Esophagus (tissue), 2 donors: Measurements from ENCODE around the gene CRACR2B. TPM values are rescaled to one million over a fixed set of nuclear protein-coding genes. Genes with fewer than 3 reads are reported as not detected.

Experiments
- H3K27ac ChIP-seq, 2 donors: one replicate each; pipeline ENCODE4 v1.5.1; 2013; ENCODE audit warnings: low read depth in 2 of 2, mild to moderate bottlenecking in 2 of 2, inconsistent platforms in 1 of 2, low read length in 1 of 2, moderate library complexity in 1 of 2
- H3K27me3 ChIP-seq, 2 donors: one replicate each; pipeline ENCODE4 v1.6.1; 2013; ENCODE audit warnings: low read length in 2 of 2, control low read depth in 1 of 2, mild to moderate bottlenecking in 1 of 2; ENCODE audit not compliant: insufficient read depth in 2 of 2, control insufficient read depth in 1 of 2
- H3K36me3 ChIP-seq, 2 donors: one replicate each; pipeline ENCODE4 v1.6.1; 2013; ENCODE audit warnings: low read length in 1 of 2; ENCODE audit not compliant: control insufficient read depth in 2 of 2, insufficient read depth in 2 of 2
- H3K4me1 ChIP-seq, 2 donors: one replicate each; pipeline ENCODE4 v1.6.1; 2013; ENCODE audit warnings: low read length in 1 of 2; ENCODE audit not compliant: control insufficient read depth in 2 of 2, insufficient read depth in 2 of 2
- H3K4me3 ChIP-seq, 2 donors: one replicate each; pipeline ENCODE4 v1.5.1; 2013; ENCODE audit warnings: low read length in 2 of 2, mild to moderate bottlenecking in 2 of 2, low read depth in 1 of 2, moderate library complexity in 1 of 2
- H3K9me3 ChIP-seq, 2 donors: one replicate each; pipeline ENCODE4 v1.6.1; 2013; ENCODE audit warnings: mild to moderate bottlenecking in 2 of 2, low read depth in 1 of 2, low read length in 1 of 2, moderate library complexity in 1 of 2; ENCODE audit not compliant: control insufficient read depth in 2 of 2, insufficient read depth in 1 of 2
- WGBS, 2 donors: extraction: QIAGEN DNeasy Blood & Tissue Kit; methylation state at CpG; one replicate each; pipeline ENCODE4 v1.1.7; 2013; 5-methylcytosine and 5-hydroxymethylcytosine counted together
- polyA plus RNA-seq, 2 donors: library from polyadenylated mRNA; stranded (reverse); fragments of 200-250 nt; gene quantifications; one replicate each; pipeline ENCODE4 v1.2.3, GENCODE V29; 2013
- donor health status: healthy with polysubstance abuse.
- donor health status: Bipolar disorder and iron deficiency.

CRACR2B gene
- polyA plus RNA-seq, 2 donors = 3.2 to 5.3 TPM

DNA sequence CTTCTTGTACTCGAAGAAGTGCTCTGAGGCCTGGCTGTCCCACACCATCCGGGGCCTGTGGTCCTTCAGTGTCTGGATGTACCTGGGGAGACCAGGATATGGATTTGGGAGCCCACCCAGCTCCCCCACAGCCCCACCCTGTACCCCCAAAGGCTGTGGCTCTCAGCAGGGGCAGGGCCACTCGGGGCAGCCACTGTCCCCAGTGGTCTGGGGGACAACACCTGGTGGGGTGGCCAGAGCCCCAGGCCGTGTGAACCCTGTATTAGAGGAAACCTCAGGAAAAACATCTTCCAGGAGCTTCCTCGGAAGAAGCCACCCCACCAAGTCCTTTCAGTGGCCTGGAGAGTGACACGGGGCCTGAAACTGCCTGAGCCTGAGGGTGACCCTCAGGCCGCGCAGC is 42.7 kb downstream of the CRACR2B start:
- Histone ChIP-seq H3K36me3 (peaks cover 0 to 16% of the 10 kb centered on the region in 2 donors), H3K27ac (no peak overlapping the region), H3K9me3 (no peaks in the 10 kb centered on the region), H3K4me1 (peaks cover 0 to 2% of the 10 kb centered on the region in 2 donors), H3K4me3 (no peak overlapping the region), H3K27me3 (no peaks in the 10 kb centered on the region)
- 88 to 89% methylated on average over 8 of the region's 8 CpGs for WGBS, 2 donors

DNA sequence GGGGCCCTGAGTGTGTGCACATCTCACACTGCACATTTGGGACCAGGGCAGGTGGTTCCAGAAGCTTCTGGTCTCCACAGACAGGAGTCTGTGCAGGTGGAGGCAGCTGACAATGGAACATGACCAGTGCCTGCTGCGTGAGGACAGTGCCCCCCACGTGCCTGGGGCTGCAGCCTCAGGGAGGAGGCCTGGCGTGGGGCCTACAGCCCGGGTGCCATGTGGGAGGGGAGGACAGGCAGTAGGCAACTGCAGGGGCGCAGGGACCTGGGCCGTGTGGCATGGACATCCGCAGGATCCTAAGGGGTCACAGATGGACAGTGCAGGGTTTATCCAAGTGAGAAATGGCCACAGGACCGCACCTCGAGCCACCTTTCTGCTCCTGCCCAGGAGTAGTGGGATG is 43.8 kb downstream of the CRACR2B start:
- 73 to 79% methylated on average over 9 of the region's 9 CpGs for WGBS, 2 donors
- no peaks in the 10 kb centered on the region for H3K27me3 ChIP-seq
- H3K36me3 ChIP-seq = peaks cover 0 to 14% of the 10 kb centered on the region in 2 donors
- H3K4me1 ChIP-seq = peaks cover 0 to 2% of the 10 kb centered on the region in 2 donors
- no peak overlapping the region for H3K27ac ChIP-seq
- no peaks in the 10 kb centered on the region for H3K9me3 ChIP-seq
- H3K4me3 ChIP-seq = no peak overlapping the region

- Histone ChIP-seq H3K9me3 (no peaks in the 10 kb centered on the region), H3K36me3 (peaks cover 0 to 14% of the 10 kb centered on the region in 2 donors), H3K4me3 (no peak overlapping the region), H3K4me1 (peaks cover 0 to 2% of the 10 kb centered on the region in 2 donors), H3K27me3 (no peaks in the 10 kb centered on the region), H3K27ac (no peak overlapping the region)
- 83 to 89% methylated on average over 9 of the region's 9 CpGs for WGBS, 2 donors
Observed at GRCh38 chr11:872799-873198, 45.1 kb downstream of the CRACR2B start.

DNA sequence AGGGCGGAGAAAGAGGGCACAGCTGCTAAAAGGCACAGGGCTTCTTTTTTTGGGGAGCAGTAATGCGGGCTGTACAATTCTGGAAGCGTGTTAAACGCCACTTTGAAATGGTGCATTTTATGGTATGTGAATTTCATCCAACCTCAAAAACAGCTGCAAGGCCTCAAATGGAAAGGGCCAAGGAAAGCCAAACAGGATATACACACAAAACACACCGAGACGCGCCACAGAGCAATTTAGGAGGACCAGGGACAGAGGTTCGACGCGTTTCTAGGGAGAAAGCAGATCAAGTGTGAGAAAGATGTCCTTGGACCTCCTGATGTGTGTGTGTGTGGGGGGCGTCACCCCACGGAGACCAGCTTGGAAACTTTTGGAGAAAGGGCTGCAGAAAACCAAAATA is 46.0 kb downstream of the CRACR2B start:
- no peaks in the 10 kb centered on the region for H3K27me3 ChIP-seq
- 70 to 75% methylated on average over 12 of the region's 12 CpGs for WGBS, 2 donors

GRCh38 chr11:875203-875602 is 47.5 kb downstream of the CRACR2B start:
- Histone ChIP-seq H3K36me3 (peaks cover 0 to 6% of the 10 kb centered on the region in 2 donors), H3K27ac (no peak overlapping the region), H3K9me3 (no peaks in the 10 kb centered on the region)

More for the DNA sequence above, 46.0 kb downstream of the CRACR2B start:
- Histone ChIP-seq H3K9me3 (no peaks in the 10 kb centered on the region), H3K4me1 (peaks cover 0 to 2% of the 10 kb centered on the region in 2 donors), H3K27ac (no peak overlapping the region), H3K4me3 (no peak overlapping the region), H3K36me3 (peaks cover 0 to 10% of the 10 kb centered on the region in 2 donors)

DNA sequence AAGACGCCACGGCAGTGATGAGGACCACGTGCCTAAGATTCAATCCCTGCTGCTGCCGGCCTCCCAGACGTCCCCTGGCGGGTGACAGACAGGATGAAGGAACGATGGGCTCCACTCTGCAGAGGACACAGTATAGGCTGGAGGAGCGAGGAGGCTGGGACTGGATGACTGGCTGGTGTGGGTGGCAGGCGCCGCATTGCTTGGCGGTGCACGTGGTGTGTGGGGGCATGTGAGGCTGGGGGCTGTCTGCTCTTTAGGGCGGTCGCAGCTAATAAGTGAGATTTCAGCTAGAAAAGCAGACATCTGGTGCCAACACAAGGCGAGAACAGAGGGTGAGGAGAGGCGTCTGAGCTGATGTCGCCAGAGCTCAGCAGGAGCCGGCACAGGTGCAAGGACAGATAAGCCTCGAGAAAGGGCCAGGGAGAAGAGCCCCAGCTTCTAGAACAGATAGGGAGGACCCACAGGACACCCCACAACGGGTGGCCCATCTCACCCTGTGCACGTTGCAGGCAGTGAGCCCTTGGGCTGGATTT is 48.1 kb downstream of the CRACR2B start:
- Histone ChIP-seq H3K9me3 (no peaks in the 10 kb centered on the region), H3K36me3 (peaks cover 0 to 10% of the 10 kb centered on the region in 2 donors), H3K27me3 (no peaks in the 10 kb centered on the region), H3K4me3 (no peak overlapping the region), H3K27ac (no peak overlapping the region), H3K4me1 (peaks cover 0 to 2% of the 10 kb centered on the region in 2 donors)
- WGBS, 2 donors = 84 to 91% methylated on average over 21 of the region's 21 CpGs

More at GRCh38 chr11:875203-875602, 47.5 kb downstream of the CRACR2B start:
- WGBS, 2 donors = 85 to 88% methylated on average over 16 of the region's 16 CpGs
- H3K27me3 ChIP-seq = no peaks in the 10 kb centered on the region
- H3K4me1 ChIP-seq = peaks cover 0 to 2% of the 10 kb centered on the region in 2 donors
- no peak overlapping the region for H3K4me3 ChIP-seq

DNA sequence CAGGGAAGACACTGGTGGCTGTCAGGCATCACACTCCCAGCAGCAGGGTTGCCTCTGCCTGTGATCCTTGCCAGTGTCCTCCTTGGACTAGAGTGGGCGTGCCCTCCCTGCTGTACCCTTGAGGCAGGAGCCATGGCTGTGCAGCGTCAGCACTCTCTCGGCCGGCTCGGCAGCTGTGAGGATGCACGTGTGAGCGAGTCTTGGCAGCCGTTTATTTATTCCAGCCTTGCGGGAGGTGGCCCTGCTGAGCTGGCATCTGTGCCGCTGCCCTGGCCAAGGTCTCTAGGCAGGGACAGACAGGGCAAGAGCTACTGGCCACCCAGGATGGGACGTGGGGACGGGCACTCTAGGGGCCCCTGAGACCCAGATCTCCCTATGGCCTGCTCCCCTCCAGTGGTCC is 48.8 kb downstream of the CRACR2B start:
- Histone ChIP-seq H3K4me3 (no peak overlapping the region), H3K27me3 (no peaks in the 10 kb centered on the region), H3K4me1 (peaks cover 0 to 2% of the 10 kb centered on the region in 2 donors), H3K27ac (no peak overlapping the region), H3K9me3 (no peaks in the 10 kb centered on the region), H3K36me3 (peaks cover 0 to 10% of the 10 kb centered on the region in 2 donors)
- 40 to 61% methylated on average over 12 of the region's 12 CpGs for WGBS, 2 donors

DNA sequence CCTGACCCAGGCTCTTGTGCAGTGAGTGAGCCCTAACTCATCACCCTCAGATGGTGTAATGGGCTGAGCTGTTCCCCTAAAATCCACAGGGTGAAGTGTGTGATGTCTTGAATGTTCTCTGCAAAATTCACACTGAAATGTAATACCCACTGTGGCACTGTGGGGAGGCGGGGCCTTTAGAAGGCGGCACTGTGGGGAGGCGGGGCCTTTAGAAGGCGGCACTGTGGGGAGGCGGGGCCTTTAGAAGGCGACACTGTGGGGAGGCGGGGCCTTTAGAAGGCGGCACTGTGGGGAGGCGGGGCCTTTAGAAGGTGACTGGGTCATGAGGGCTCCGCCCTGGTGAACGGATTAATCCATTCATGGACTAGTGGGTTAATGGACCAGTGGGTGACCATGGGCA is 49.8 kb downstream of the CRACR2B start:
- H3K27me3 ChIP-seq = no peaks in the 10 kb centered on the region
- H3K36me3 ChIP-seq = peaks cover 0 to 11% of the 10 kb centered on the region in 2 donors
- no peaks in the 10 kb centered on the region for H3K9me3 ChIP-seq
- no peak overlapping the region for H3K27ac ChIP-seq
- 90 to 94% methylated on average over 11 of the region's 11 CpGs for WGBS, 2 donors
- H3K4me3 ChIP-seq = no peak overlapping the region
- no peaks in the 10 kb centered on the region for H3K4me1 ChIP-seq

DNA sequence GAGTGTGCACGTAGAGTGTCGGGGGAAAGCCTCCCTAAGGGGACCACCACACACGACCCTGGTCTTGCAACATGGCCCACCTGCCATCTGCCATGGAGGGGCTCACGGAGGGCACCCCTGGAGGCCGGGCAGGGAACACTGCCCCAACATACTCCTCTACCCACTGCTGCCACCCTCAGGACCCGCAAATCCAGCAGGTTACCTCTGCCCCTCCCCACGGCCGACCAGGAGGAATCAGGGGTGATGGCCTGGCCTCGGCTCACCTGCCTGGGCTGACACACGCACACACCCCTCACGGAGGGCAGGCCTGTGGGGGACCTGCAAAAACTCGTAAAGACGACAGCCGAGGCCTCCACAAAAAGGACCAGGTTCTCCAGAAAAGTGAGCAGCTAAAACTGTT is 52.7 kb downstream of the CRACR2B start:
- no peak overlapping the region for H3K4me3 ChIP-seq
- H3K9me3 ChIP-seq = no peaks in the 10 kb centered on the region
- 85 to 89% methylated on average over 14 of the region's 14 CpGs for WGBS, 2 donors
- peaks cover 0 to 22% of the 10 kb centered on the region in 2 donors for H3K36me3 ChIP-seq
- H3K27me3 ChIP-seq = no peaks in the 10 kb centered on the region
- H3K27ac ChIP-seq = no peak overlapping the region
- H3K4me1 ChIP-seq = no peaks in the 10 kb centered on the region
